Pancreas (tissue), 10 donors: ENCODE data around the gene FLNC. TPM values are rescaled to one million over a fixed set of nuclear protein-coding genes. Genes with fewer than 3 reads are reported as not detected.

ENCODE experiments used
- ATAC-seq, 4 donors: fragments of 200-7000 bp; cut with Tn5 transposase; one replicate each; pipeline versions ENCODE4 v1.8.0 to v1.9.1; 2020; ENCODE audit warnings: mild to moderate bottlenecking in 4 of 4, moderate library complexity in 4 of 4
- DNase-seq, 6 donors: peaks; one replicate each; pipeline ENCODE4 v3.0.0-alpha.2; 2020
- FAIRE-seq: peaks from 2 replicates; lab custom pipeline; 2012; peaks lifted over from hg19 to GRCh38; lab: Jason Lieb, UNC
- H3K27ac ChIP-seq, 4 donors: fragments of 200-600 bp; sonication (generic); 1 replicate in 3 of 4; 2 replicates in 1 of 4; pipeline versions ENCODE4 v1.5.0 to v1.8.0; 2020
- H3K27me3 ChIP-seq, 4 donors: fragments of 200-600 bp; one replicate each; pipeline ENCODE4 v1.8.0; 2021
- H3K36me3 ChIP-seq, 3 donors: fragments of 200-600 bp; sonication (generic) in 1 of 3; one replicate each; pipeline versions ENCODE4 v1.5.0 to v1.8.0; 2020 to 2021
- H3K4me1 ChIP-seq, 3 donors: fragments of 200-600 bp; one replicate each; pipeline ENCODE4 v1.8.0; 2021
- H3K4me3 ChIP-seq, 4 donors: fragments of 200-600 bp; sonication (generic) in 2 of 4; one replicate each; pipeline versions ENCODE4 v1.5.0 to v1.8.0; 2020 to 2021
- H3K9me3 ChIP-seq, 4 donors: fragments of 200-600 bp; one replicate each; pipeline ENCODE4 v1.8.0; 2021
- CTCF ChIP-seq, 4 donors: fragments of 200-600 bp; sonication (generic) in 3 of 4; IDR thresholded peaks; one replicate each; pipeline versions ENCODE4 v1.5.0 to v1.8.0; 2021; ENCODE audit warnings: antibody characterized with exemption in 4 of 4
- WGBS, 2 donors: extraction: QIAGEN DNeasy Blood & Tissue Kit; methylation state at CpG; one replicate each; pipeline ENCODE4 v1.1.7; 2013; 5-methylcytosine and 5-hydroxymethylcytosine counted together
- intact Hi-C, 3 donors: fragments of 100-400 bp; cut with DNase I; formaldehyde crosslinking; loops; one replicate each; pipeline versions ENCODE4 v1.11.1 to v1.14.2; 2022
- polyA plus RNA-seq, 2 donors: library from polyadenylated mRNA; stranded (reverse); fragments of 200-250 nt; gene quantifications; one replicate each; pipeline ENCODE4 v1.2.3, GENCODE V29; 2013
- total RNA-seq, 6 donors: library from RNA; stranded (reverse); fragmentation: NEBNext Ultra II Directional in 4 of 6; extraction: Animal tissue kit (Norgen Biotek cat#: 25700) in 4 of 6; gene quantifications; one replicate each; pipeline versions ENCODE4 v1.2.1 to v1.2.4, GENCODE V29; 2021 to 2023
- donor health status: healthy with polysubstance abuse.
- donor health status: DM: no; HTN: no; CAD: no; lungs with moderate emphysema.
- donor health status: DM: no; HTN: no; CAD: no.
- donor health status: control.
- donor health status: control.
- donor health status: Bipolar disorder and iron deficiency.
- donor health status: DM: yes; HTN: yes; CAD: no.
- donor health status: DM: no; HTN: no; CAD: no.
- donor health status: DM: no; HTN: no; CAD: no.
- donor health status: DM: yes; HTN: yes; CAD: no.

FLNC gene
- total and polyA plus RNA-seq, 8 donors = 0.28 to 2.3 (median 1.0) TPM

- ATAC-seq (no peak), DNase-seq (no peak), FAIRE-seq (no peak)
- Histone ChIP-seq H3K27ac (no peak overlapping the region), H3K9me3 (no peaks in the 10 kb centered on the region), H3K4me3 (no peak overlapping the region), H3K27me3 (no peaks in the 10 kb centered on the region), H3K36me3 (no peaks in the 10 kb centered on the region), H3K4me1 (no peaks in the 10 kb centered on the region)
- TF ChIP-seq CTCF (IDR thresholded peaks at IDR 0.05) = no peak
- WGBS, 2 donors = 79 to 89% methylated on average over 3 of the region's 3 CpGs
- intact Hi-C loops = no loop called here
Measured at GRCh38 chr7:128785738-128786137, 44.5 kb upstream of the FLNC start.

GRCh38 chr7:128788446-128789412, 41.5 kb upstream of the FLNC start:
- Histone ChIP-seq H3K36me3 (no peaks in the 10 kb centered on the region), H3K27me3 (no peaks in the 10 kb centered on the region), H3K27ac (no peak overlapping the region), H3K4me3 (no peak overlapping the region), H3K4me1 (peaks cover 0 to 5% (median 4%) of the 10 kb centered on the region in 3 donors), H3K9me3 (no peaks in the 10 kb centered on the region)
- ATAC-seq = no peak
- WGBS, 2 donors = 57 to 60% methylated on average over 9 of the region's 9 CpGs
- no peak for DNase-seq
- no peak for FAIRE-seq
- intact Hi-C loops = no loop called here
- no peak for TF ChIP-seq CTCF (IDR thresholded peaks at IDR 0.05)

DNA sequence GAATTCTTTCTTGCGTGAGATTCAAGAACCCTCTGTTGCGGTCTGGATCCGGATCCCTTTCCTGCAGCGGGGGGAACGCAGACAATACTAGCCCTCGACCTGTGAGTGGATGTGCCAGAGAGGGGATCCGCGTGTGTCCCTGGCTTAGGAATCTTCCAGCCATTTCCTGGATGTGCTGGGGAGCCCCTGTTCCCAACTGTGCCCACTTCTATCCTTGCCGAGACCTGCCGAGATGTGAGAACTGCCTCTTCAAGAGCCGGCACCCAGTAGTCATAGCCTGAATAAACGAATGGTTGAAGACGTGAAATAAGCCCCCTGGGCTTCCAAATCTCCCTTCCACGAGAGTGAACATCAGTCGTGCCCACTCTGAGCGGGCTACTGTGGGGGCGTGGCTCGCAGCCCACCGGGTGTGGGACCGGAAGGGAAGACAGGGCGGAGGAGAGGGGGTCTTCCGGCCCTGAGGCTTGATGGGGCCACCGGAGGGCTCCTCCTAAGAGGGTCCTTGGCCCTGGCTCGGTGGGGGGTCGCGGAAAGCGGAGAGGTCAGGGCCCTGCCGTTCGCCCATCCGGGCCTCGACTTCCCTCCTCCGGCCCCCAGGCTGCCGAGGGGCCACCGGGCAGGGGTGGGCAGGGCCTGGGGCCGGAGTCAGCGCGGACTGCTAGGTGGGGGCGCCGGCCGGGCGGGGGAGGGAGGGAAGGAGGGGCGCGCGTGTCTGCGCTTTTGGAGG, 39.7 kb upstream of the FLNC start:
- FAIRE-seq (no peak), DNase-seq (peak in 1 of 6 donors; percentile 70), ATAC-seq (peak; percentile 6 to 24 (median 15))
- Histone ChIP-seq H3K27me3 (no peaks in the 10 kb centered on the region), H3K4me1 (peaks cover 0 to 5% (median 4%) of the 10 kb centered on the region in 3 donors), H3K4me3 (peak overlapping the region; percentile 49 to 77 (median 75)), H3K36me3 (no peaks in the 10 kb centered on the region), H3K9me3 (no peaks in the 10 kb centered on the region), H3K27ac (no peak overlapping the region)
- intact Hi-C loops = no loop called here
- 21 to 34% methylated on average over 28 to 45 of the region's 45 CpGs for WGBS, 2 donors
- TF ChIP-seq CTCF (IDR thresholded peaks at IDR 0.05) = no peak

DNA sequence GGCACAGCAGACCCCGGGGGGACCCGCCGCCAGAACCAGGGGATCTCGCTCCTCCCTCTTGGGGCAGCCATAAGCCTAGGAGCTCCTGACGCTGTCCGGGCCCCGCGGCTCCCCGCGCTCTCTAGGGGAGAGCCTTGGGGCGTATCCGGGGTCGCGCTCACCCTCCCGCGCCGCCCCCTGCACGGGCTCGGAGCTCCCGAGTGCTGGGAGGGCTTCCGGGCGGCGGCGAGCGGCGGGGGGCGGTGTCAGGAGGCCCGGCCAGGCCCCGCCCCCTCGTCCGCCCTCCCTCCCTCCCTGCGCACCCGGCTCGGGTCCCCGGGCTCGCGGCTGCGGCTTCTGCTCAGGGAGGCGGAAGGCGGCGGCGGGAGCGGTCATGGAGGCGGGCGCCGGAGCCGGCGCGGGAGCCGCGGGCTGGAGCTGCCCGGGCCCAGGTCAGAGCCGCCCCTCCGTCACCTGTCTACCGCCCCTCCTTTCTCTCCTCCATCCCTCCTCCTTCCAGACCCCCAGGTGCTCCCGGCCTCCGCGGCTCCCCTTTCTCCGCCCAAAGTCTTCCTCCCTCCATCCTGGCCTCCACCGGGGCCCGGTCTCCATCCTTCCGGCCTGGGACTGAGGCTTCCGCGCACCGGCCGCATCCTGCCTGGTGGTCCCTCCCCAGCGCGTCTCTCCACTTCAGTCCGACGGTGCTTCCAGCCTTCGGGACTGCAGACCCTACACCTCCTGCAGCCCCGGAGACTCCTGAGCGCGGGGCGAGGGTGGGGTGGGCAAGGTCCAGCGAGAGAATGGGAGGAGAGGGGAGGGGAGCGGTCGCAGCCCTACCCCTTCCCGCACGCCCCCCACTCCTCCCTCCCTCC, 38.9 kb upstream of the FLNC start, which contains the start of gene CCDC136:
TSS of gene CCDC136 (plus strand) at position 848 of the 851 bp plus-strand sequence. CDS start 444 bp downstream, outside the sequence.
- Histone ChIP-seq H3K4me1 (peaks cover 0 to 5% (median 4%) of the 10 kb centered on the region in 3 donors), H3K27ac (no peak within 1 kb of the TSS), H3K4me3 (peak within 1 kb of the TSS; percentile 49 to 77 (median 75)), H3K9me3 (no peaks in the 10 kb centered on the region), H3K27me3 (no peaks in the 10 kb centered on the region), H3K36me3 (no peaks in the 10 kb centered on the region)
- no peak for TF ChIP-seq CTCF (IDR thresholded peaks at IDR 0.05)
- intact Hi-C loops = no loop called here
- DNase-seq (peak; percentile 65 to 91 (median 78)), ATAC-seq (peak; percentile 93 to 96 (median 96)), FAIRE-seq (no peak)
- WGBS, 2 donors = 0 to 1% methylated on average over 34 to 80 of the region's 80 CpGs
